Neuronal stem cell (in vitro differentiated cells): ENCODE results near the gene BAX.
A peak's percentile ranks its signal among the peaks of the same experiment; 100 is the strongest.

Experiments
- DNase-seq: peaks from one replicate; pipeline ENCODE4 v3.0.0-alpha.2; 2013; ENCODE audit warnings: low spot score
- H2AFZ ChIP-seq: one replicate; pipeline ENCODE4 v1.6.1; 2013; ENCODE audit warnings: mild to moderate bottlenecking, low read length, inconsistent platforms
- H2AK5ac ChIP-seq: 2 replicates; pipeline ENCODE4 v1.6.1; 2013; ENCODE audit warnings: low read depth, mild to moderate bottlenecking, inconsistent platforms, low read length, moderate library complexity, mixed read lengths
- H2BK120ac ChIP-seq: 2 replicates; pipeline ENCODE4 v1.6.1; 2013; ENCODE audit warnings: low read depth, mild to moderate bottlenecking, inconsistent platforms, low read length, moderate library complexity, mixed read lengths
- H2BK12ac ChIP-seq: one replicate; pipeline ENCODE4 v1.6.1; 2013; ENCODE audit warnings: low read length, inconsistent platforms
- H2BK15ac ChIP-seq: 2 replicates; pipeline ENCODE4 v1.6.1; 2013; ENCODE audit warnings: mild to moderate bottlenecking, low read length, inconsistent platforms, mixed read lengths
- H2BK5ac ChIP-seq: one replicate; pipeline ENCODE4 v1.6.1; 2013; ENCODE audit warnings: inconsistent platforms, mild to moderate bottlenecking, low read length, moderate library complexity
- H3K14ac ChIP-seq: one replicate; pipeline ENCODE4 v1.6.1; 2013; ENCODE audit warnings: low read length, inconsistent platforms
- H3K18ac ChIP-seq: 2 replicates; pipeline ENCODE4 v1.6.1; 2013; ENCODE audit warnings: low read length, inconsistent platforms
- H3K23ac ChIP-seq: 2 replicates; pipeline ENCODE4 v1.6.1; 2013; ENCODE audit warnings: low read depth, mild to moderate bottlenecking, mixed read lengths, low read length, inconsistent platforms; ENCODE audit not compliant: poor library complexity
- H3K27ac ChIP-seq: replicated peaks from 3 replicates; pipeline ENCODE4 v1.5.1; 2013; ENCODE audit warnings: low read length, inconsistent platforms
- H3K27me3 ChIP-seq, 3 experiments: 2 replicates each; pipeline ENCODE4 v1.6.1; 2013; ENCODE audit warnings: low read length in 3 of 3, mild to moderate bottlenecking in 2 of 3, inconsistent platforms in 1 of 3, low read depth in 1 of 3, mixed read lengths in 1 of 3, moderate library complexity in 1 of 3; ENCODE audit not compliant: control insufficient read depth in 3 of 3, insufficient read depth in 3 of 3
- H3K36me3 ChIP-seq, 2 donors: replicated peaks in 1 of 2; 2 replicates each; pipeline ENCODE4 v1.6.1; 2013; ENCODE audit warnings: low read length in 2 of 2; ENCODE audit not compliant: control insufficient read depth in 2 of 2, insufficient read depth in 2 of 2
- H3K4ac ChIP-seq: 2 replicates; pipeline ENCODE4 v1.6.1; 2013; ENCODE audit warnings: inconsistent platforms, mild to moderate bottlenecking, low read length, moderate library complexity
- H3K4me1 ChIP-seq, 2 donors: 1 replicate in 1 of 2; 2 replicates in 1 of 2; pipeline ENCODE4 v1.6.1; 2013; ENCODE audit warnings: low read length in 2 of 2, low read depth in 1 of 2; ENCODE audit not compliant: control insufficient read depth in 2 of 2, insufficient read depth in 1 of 2
- H3K4me2 ChIP-seq: one replicate; pipeline ENCODE4 v1.6.1; 2013; ENCODE audit warnings: mild to moderate bottlenecking, low read length, inconsistent platforms; ENCODE audit not compliant: insufficient read depth, poor library complexity, severe bottlenecking
- H3K4me3 ChIP-seq, 2 donors: 2 replicates each; pipeline ENCODE4 v1.5.1; 2013; ENCODE audit warnings: low read length in 2 of 2, mild to moderate bottlenecking in 2 of 2, inconsistent platforms in 1 of 2, moderate library complexity in 1 of 2
- H3K79me1 ChIP-seq: one replicate; pipeline ENCODE4 v1.6.1; 2013; ENCODE audit warnings: low read depth, mild to moderate bottlenecking, inconsistent platforms, low read length, moderate library complexity
- H3K9ac ChIP-seq: one replicate; pipeline ENCODE4 v1.6.1; 2013; ENCODE audit warnings: mild to moderate bottlenecking, low read depth, low read length, inconsistent platforms; ENCODE audit not compliant: poor library complexity
- H3K9me3 ChIP-seq, 2 donors: replicated peaks in 1 of 2; 2 replicates each; pipeline versions ENCODE3 to v1.6.1; 2013; ENCODE audit warnings: low read length in 2 of 2, mild to moderate bottlenecking in 2 of 2, inconsistent platforms in 1 of 2, low read depth in 1 of 2, mixed read lengths in 1 of 2, moderate library complexity in 1 of 2; ENCODE audit not compliant: control insufficient read depth in 2 of 2, insufficient read depth in 1 of 2
- H4K8ac ChIP-seq: one replicate; pipeline ENCODE4 v1.6.1; 2013; ENCODE audit warnings: low read depth, mild to moderate bottlenecking, inconsistent platforms, low read length, moderate library complexity
- H4K91ac ChIP-seq: one replicate; pipeline ENCODE4 v1.6.1; 2013; ENCODE audit warnings: low read length, low read depth, mild to moderate bottlenecking, inconsistent platforms; ENCODE audit not compliant: poor library complexity
- WGBS, 2 donors: extraction: QIAGEN DNeasy Blood & Tissue Kit; methylation state at CpG; one replicate each; pipeline ENCODE4 v1.1.7; 2013; ENCODE audit warnings: missing lambda C conversion rate in 2 of 2, mixed read lengths in 1 of 2; ENCODE audit not compliant: insufficient read length in 2 of 2, insufficient replicate concordance in 1 of 2; ENCODE audit errors: extremely low coverage in 2 of 2; 5-methylcytosine and 5-hydroxymethylcytosine counted together

The BAX gene

DNA sequence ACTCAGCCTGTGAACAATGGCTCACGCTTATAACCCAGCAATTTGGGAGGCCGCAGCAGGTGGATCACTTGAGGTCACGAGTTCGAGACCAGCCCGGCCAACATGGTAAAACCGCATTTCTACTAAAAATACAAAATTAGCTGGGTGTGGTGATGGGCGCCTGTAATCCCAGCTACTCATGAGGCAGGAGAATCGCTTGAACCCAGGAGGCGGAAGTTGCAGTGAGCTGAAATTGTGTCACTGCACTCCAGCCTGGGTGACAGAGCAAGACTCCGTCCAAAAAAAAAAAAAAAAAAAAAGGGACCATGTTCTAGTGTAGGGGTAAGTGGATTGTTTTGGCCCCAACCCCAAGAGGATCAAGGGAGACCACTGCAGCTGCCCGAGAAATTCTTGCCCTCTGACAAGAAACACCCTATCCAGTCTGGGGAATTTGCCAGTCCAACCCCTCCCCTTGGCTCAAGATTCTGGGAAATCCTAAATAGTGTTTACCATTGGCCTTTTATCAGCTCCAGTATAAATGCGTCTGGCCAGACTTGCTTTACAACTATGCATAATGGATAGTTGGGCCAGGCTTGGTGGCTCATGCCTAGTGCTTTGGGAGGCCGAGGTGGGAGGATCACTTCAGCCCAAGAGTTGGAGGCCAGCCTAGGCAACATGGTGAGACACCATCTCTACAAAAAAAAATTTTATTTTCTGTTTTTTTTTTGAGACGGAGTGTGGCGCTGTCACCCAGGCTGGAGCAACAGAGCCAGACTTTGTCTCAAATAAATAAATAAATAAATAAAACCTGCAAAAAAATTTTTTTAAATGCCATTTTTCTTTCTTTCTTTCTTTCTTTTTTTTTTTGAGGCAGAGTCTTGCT is 26.3 kb upstream of the BAX start:
- WGBS, 2 donors = no CpG with 5 or more reads among the region's 15 CpGs
- no peak overlapping the region for H3K27ac ChIP-seq

DNA sequence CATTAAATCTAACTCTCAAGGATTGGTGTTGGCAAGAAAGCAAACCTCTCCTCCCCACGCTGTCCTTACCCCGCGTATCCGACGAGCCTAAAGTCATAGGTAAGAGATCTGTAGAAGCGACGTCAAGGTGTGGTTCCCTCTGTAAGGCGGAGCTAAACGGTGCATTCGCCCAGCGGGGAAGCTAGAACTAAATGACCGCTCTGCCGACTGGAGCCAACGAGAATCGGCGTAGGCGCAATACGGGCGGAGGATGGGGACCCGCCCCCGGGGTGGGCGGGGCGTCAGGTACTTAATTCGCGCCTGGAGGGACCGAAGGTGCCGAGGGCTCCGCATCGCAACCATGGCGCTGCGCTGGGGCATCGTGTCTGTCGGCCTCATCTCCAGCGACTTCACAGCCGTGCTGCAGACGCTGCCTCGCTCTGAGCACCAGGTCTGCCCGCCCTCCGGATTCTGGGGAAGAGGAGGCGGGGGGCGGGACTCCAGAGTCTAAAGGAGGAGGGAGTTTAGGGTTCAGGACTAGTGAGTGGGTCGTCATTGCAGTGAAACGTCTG is 21.2 kb upstream of the BAX start, which contains the start of gene DHDH:
Gene DHDH (plus strand): TSS at position 318 of the 551 bp plus-strand sequence. CDS start 23 bp downstream, at position 341.
- Histone ChIP-seq H3K4me3 (peak within 1 kb of the TSS; percentile 46 to 77), H4K91ac (no peak within 1 kb of the TSS)
- WGBS, 2 donors = no CpG with 5 or more reads among the region's 43 CpGs

More for the DNA sequence above, 26.3 kb upstream of the BAX start:
- H3K18ac ChIP-seq = no peak overlapping the region
- H3K9ac ChIP-seq = no peak overlapping the region
- peaks cover 0 to 13% (median 10%) of the 10 kb centered on the region in 3 experiments for H3K27me3 ChIP-seq
- no peak overlapping the region for H2BK5ac ChIP-seq
- peaks cover 3% of the 10 kb centered on the region for H3K79me1 ChIP-seq
- no peak overlapping the region for H4K91ac ChIP-seq
- DNase-seq = no peak
- no peak overlapping the region for H3K23ac ChIP-seq
- H3K4me2 ChIP-seq = no peak overlapping the region
- H3K9me3 ChIP-seq = no peaks in the 10 kb centered on the region
- H3K4ac ChIP-seq = no peak overlapping the region
- no peak overlapping the region for H2AFZ ChIP-seq
- peaks cover 0 to 2% of the 10 kb centered on the region in 2 donors for H3K36me3 ChIP-seq
- H2AK5ac ChIP-seq = no peak overlapping the region
- H2BK15ac ChIP-seq = no peak overlapping the region
- H4K8ac ChIP-seq = no peak overlapping the region
- H2BK120ac ChIP-seq = no peak overlapping the region
- no peak overlapping the region for H2BK12ac ChIP-seq
- no peak overlapping the region for H3K4me3 ChIP-seq
- H3K4me1 ChIP-seq = peaks cover 4 to 6% of the 10 kb centered on the region in 2 donors
- H3K14ac ChIP-seq = no peak overlapping the region

DNA sequence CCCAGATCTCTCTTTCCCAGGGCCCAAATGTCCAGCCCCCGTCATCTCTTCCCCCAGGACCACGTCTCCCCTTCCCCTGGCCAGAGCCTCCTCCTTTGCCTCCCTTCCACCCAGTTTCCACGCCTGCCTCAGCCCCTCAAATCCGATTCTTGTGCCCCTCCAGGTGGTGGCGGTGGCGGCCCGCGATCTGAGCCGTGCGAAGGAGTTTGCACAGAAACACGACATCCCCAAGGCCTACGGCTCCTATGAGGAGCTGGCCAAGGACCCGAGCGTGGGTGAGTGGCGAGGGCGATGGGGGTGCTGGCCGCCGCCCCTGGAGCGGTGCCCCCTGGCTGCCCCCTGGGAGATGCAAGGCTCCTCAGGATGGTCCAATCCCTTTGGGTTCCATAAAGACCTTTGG is 19.8 kb upstream of the BAX start:
- Histone ChIP-seq H3K14ac (no peak overlapping the region), H3K23ac (no peak overlapping the region), H2BK5ac (no peak overlapping the region), H3K18ac (no peak overlapping the region), H3K4me3 (no peak overlapping the region), H4K8ac (no peak overlapping the region), H3K4me1 (peaks cover 6 to 11% of the 10 kb centered on the region in 2 donors), H2BK15ac (no peak overlapping the region), H3K36me3 (no peaks in the 10 kb centered on the region), H2BK120ac (no peak overlapping the region), H3K79me1 (no peaks in the 10 kb centered on the region), H2BK12ac (no peak overlapping the region), H3K9me3 (no peaks in the 10 kb centered on the region), H4K91ac (no peak overlapping the region), H3K4ac (no peak overlapping the region), H3K4me2 (no peak overlapping the region), H2AFZ (peak overlapping the region; percentile 93), H2AK5ac (no peak overlapping the region), H3K9ac (no peak overlapping the region), H3K27ac (no peak overlapping the region), H3K27me3 (peaks cover 0 to 13% (median 10%) of the 10 kb centered on the region in 3 experiments)
- DNase-seq = no peak
- WGBS, 2 donors = no CpG with 5 or more reads among the region's 19 CpGs

More for the DNA sequence above, 21.2 kb upstream of the BAX start, which contains the start of gene DHDH:
- Histone ChIP-seq H3K9ac (peak within 1 kb of the TSS; percentile 79), H3K36me3 (no peaks in the 10 kb centered on the region), H3K14ac (no peak within 1 kb of the TSS), H4K8ac (no peak within 1 kb of the TSS), H3K23ac (no peak within 1 kb of the TSS), H3K4me2 (peak within 1 kb of the TSS; percentile 85), H2BK120ac (no peak within 1 kb of the TSS), H3K27me3 (peaks cover 0 to 13% (median 10%) of the 10 kb centered on the region in 3 experiments), H2AFZ (peak within 1 kb of the TSS; percentile 93), H3K18ac (peak within 1 kb of the TSS; percentile 66), H3K27ac (no peak within 1 kb of the TSS), H2BK5ac (no peak within 1 kb of the TSS), H2AK5ac (no peak within 1 kb of the TSS), H2BK15ac (no peak within 1 kb of the TSS), H3K4ac (no peak within 1 kb of the TSS), H3K9me3 (no peaks in the 10 kb centered on the region), H3K4me1 (peaks cover 6 to 11% of the 10 kb centered on the region in 2 donors), H3K79me1 (no peaks in the 10 kb centered on the region), H2BK12ac (no peak within 1 kb of the TSS)
- peak; percentile 80 for DNase-seq

DNA sequence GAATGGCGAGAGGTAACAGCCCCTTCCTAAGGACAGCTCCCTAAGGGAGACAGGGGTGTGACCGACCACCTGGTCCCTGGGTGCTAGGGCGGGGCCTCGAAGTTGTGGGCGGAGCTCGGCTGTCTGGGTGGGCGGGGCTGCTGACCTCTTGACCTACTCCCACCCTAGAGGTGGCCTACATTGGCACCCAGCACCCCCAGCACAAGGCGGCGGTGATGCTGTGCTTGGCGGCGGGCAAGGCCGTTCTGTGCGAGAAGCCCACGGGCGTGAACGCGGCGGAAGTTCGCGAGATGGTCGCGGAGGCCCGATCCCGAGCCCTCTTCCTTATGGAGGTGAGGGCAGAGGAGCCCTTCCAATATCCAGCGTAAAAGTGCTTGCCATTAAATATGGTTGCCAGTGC is 18.8 kb upstream of the BAX start:
- Histone ChIP-seq H3K4ac (no peak overlapping the region), H3K79me1 (no peaks in the 10 kb centered on the region), H4K91ac (no peak overlapping the region), H3K36me3 (no peaks in the 10 kb centered on the region), H3K4me2 (no peak overlapping the region), H2AK5ac (peak overlapping the region; percentile 92), H3K27me3 (peaks cover 0 to 13% (median 10%) of the 10 kb centered on the region in 3 experiments), H3K27ac (no peak overlapping the region), H3K14ac (peak overlapping the region; percentile 38), H2BK12ac (no peak overlapping the region), H3K18ac (no peak overlapping the region), H2BK120ac (no peak overlapping the region), H2BK5ac (no peak overlapping the region), H3K4me3 (no peak overlapping the region), H4K8ac (no peak overlapping the region), H2BK15ac (no peak overlapping the region), H3K4me1 (peaks cover 6 to 11% of the 10 kb centered on the region in 2 donors), H3K9me3 (no peaks in the 10 kb centered on the region), H2AFZ (no peak overlapping the region), H3K9ac (peak overlapping the region; percentile 44), H3K23ac (peak overlapping the region; percentile 73)
- no peak for DNase-seq
- WGBS, 2 donors = no CpG with 5 or more reads among the region's 25 CpGs
